DOHH2 (cell line): ENCODE data around the gene ATP5F1D.

ENCODE experiments used
- H3F3A ChIP-seq: fragments of 200-600 bp; sonication (generic), shearing (Covaris generic); 2 replicates; pipeline ENCODE4 v1.6.0; 2016; ENCODE audit warnings: antibody characterized with exemption, mild to moderate bottlenecking; ENCODE audit not compliant: control insufficient read depth, insufficient read depth
- H3K27ac ChIP-seq: fragments of 200-600 bp; sonication (generic); 2 replicates; pipeline ENCODE4 v1.5.1; 2014; ENCODE audit warnings: low read depth, mild to moderate bottlenecking, low read length, moderate library complexity
- H3K27me3 ChIP-seq: fragments of 200-600 bp; sonication (generic); 2 replicates; pipeline ENCODE4 v1.6.1; 2014; ENCODE audit warnings: mild to moderate bottlenecking, low read length, mixed read lengths; ENCODE audit not compliant: control insufficient read depth
- H3K36me3 ChIP-seq: fragments of 200-600 bp; sonication (generic); 2 replicates; pipeline ENCODE4 v1.6.1; 2014; ENCODE audit warnings: mild to moderate bottlenecking, low read length, moderate library complexity, mixed read lengths; ENCODE audit not compliant: control insufficient read depth
- H3K4me1 ChIP-seq: fragments of 200-600 bp; sonication (generic); 2 replicates; pipeline ENCODE4 v1.6.1; 2014; ENCODE audit warnings: mild to moderate bottlenecking, low read length, mixed read lengths; ENCODE audit not compliant: control insufficient read depth
- H3K4me2 ChIP-seq: fragments of 200-600 bp; sonication (generic); 2 replicates; pipeline ENCODE4 v1.6.0; 2014; ENCODE audit warnings: mild to moderate bottlenecking, low read length, moderate library complexity
- H3K4me3 ChIP-seq: fragments of 200-600 bp; sonication (generic); 2 replicates; pipeline ENCODE4 v1.5.1; 2014; ENCODE audit warnings: mild to moderate bottlenecking, low read length, mixed read lengths
- H3K79me2 ChIP-seq: fragments of 200-600 bp; sonication (generic); 2 replicates; pipeline ENCODE4 v1.6.1; 2014; ENCODE audit warnings: mild to moderate bottlenecking, low read length, mixed read lengths; ENCODE audit not compliant: control insufficient read depth
- H3K9me2 ChIP-seq: fragments of 200-600 bp; sonication (generic); replicated peaks from 2 replicates; pipeline ENCODE4 v1.6.1; 2014; ENCODE audit warnings: mild to moderate bottlenecking, low read length, mixed read lengths; ENCODE audit not compliant: control insufficient read depth
- H3K9me3 ChIP-seq: fragments of 200-600 bp; sonication (generic); 2 replicates; pipeline ENCODE4 v1.6.1; 2014; ENCODE audit warnings: antibody characterized with exemption, low read length, mixed read lengths; ENCODE audit not compliant: control insufficient read depth, insufficient read depth
- H4K20me1 ChIP-seq: fragments of 200-600 bp; sonication (generic); 2 replicates; pipeline ENCODE4 v1.6.0; 2014; ENCODE audit warnings: low read depth, mild to moderate bottlenecking, antibody characterized with exemption, low read length, moderate library complexity; ENCODE audit not compliant: control insufficient read depth, insufficient read depth
- CTCF ChIP-seq: fragments of 200-600 bp; sonication (generic); IDR thresholded peaks from one replicate; pipeline ENCODE4 v1.5.1; 2014; ENCODE audit warnings: antibody characterized with exemption, mild to moderate bottlenecking, low read depth, low read length; ENCODE audit not compliant: poor library complexity, severe bottlenecking
- EZH2phosphoT487 ChIP-seq: fragments of 200-600 bp; sonication (generic); IDR thresholded peaks from 2 replicates; pipeline ENCODE4 v1.6.1; 2017; ENCODE audit warnings: borderline replicate concordance, mild to moderate bottlenecking, antibody characterized with exemption, low read length, moderate library complexity, mixed read lengths

The ATP5F1D gene

GRCh38 chr19:1239420-1239795 is 2.1 kb upstream of the ATP5F1D start:
- Histone ChIP-seq H3K4me1 (peaks cover 49% of the 10 kb centered on the region), H3K9me2 (no peaks in the 10 kb centered on the region), H3K27ac (no peak overlapping the region), H3K9me3 (no peaks in the 10 kb centered on the region), H3F3A (peaks cover 19% of the 10 kb centered on the region), H4K20me1 (no peaks in the 10 kb centered on the region), H3K4me3 (peak overlapping the region; percentile 95; the same call in 1 of the 2 replicates), H3K36me3 (peaks cover 16% of the 10 kb centered on the region), H3K27me3 (peaks cover 35% of the 10 kb centered on the region), H3K79me2 (peaks cover 32% of the 10 kb centered on the region), H3K4me2 (peak overlapping the region; percentile 99)
- TF ChIP-seq CTCF (no peak), EZH2phosphoT487 (no peak)

- H3K9me3 ChIP-seq: no peaks in the 10 kb centered on the region
- no peaks in the 10 kb centered on the region for H3K9me2 ChIP-seq
- no peak for TF ChIP-seq EZH2phosphoT487
- peak; percentile 69 for TF ChIP-seq CTCF
- H3K27ac ChIP-seq: 0 out of 2 replicates have a peak overlapping the region, but pooled peaks have one; percentile 13
- peaks cover 19% of the 10 kb centered on the region for H3F3A ChIP-seq
- peaks cover 35% of the 10 kb centered on the region for H3K27me3 ChIP-seq
- H4K20me1 ChIP-seq: no peaks in the 10 kb centered on the region
- H3K79me2 ChIP-seq: peaks cover 38% of the 10 kb centered on the region
- peaks cover 22% of the 10 kb centered on the region for H3K36me3 ChIP-seq
- peaks cover 55% of the 10 kb centered on the region for H3K4me1 ChIP-seq
- peak overlapping the region; percentile 95 for H3K4me3 ChIP-seq
- H3K4me2 ChIP-seq: peak overlapping the region; percentile 99
Observed at GRCh38 chr19:1239796-1240737, 1.5 kb upstream of the ATP5F1D start.

GRCh38 chr19:1240925-1241324 is 626 bp upstream of the ATP5F1D start:
- Histone ChIP-seq H3K36me3 (peaks cover 28% of the 10 kb centered on the region), H3K79me2 (peaks cover 43% of the 10 kb centered on the region), H3F3A (peaks cover 19% of the 10 kb centered on the region), H3K27ac (peak overlapping the region; percentile 45), H4K20me1 (no peaks in the 10 kb centered on the region), H3K9me2 (no peaks in the 10 kb centered on the region), H3K9me3 (no peaks in the 10 kb centered on the region), H3K27me3 (peaks cover 31% of the 10 kb centered on the region), H3K4me3 (peak overlapping the region; percentile 95), H3K4me1 (peaks cover 59% of the 10 kb centered on the region), H3K4me2 (peak overlapping the region; percentile 99)
- no peak for TF ChIP-seq CTCF
- TF ChIP-seq EZH2phosphoT487: no peak
